GM12878 (cell line): ENCODE results near the gene PIK3R4. TPM values are rescaled to one million over a fixed set of nuclear protein-coding genes. Genes with fewer than 3 reads are reported as not detected.

Experiments
- ATF2 ChIP-seq: IDR thresholded peaks from 2 replicates; pipeline ENCODE4 v1.6.1; 2012; ENCODE audit warnings: low read length, inconsistent platforms
- ATF7 ChIP-seq: fragments of 450-650 bp; IDR thresholded peaks from 2 replicates; pipeline ENCODE4 v1.6.1; 2016; ENCODE audit warnings: low read depth, mild to moderate bottlenecking
- BCL3 ChIP-seq: IDR thresholded peaks from 2 replicates; pipeline ENCODE4 v1.6.1; 2011; ENCODE audit warnings: borderline replicate concordance, low read depth, mild to moderate bottlenecking, moderate library complexity, low read length; ENCODE audit not compliant: insufficient read depth, poor library complexity, severe bottlenecking
- CHD1 ChIP-seq: IDR thresholded peaks from 2 replicates; pipeline ENCODE4 v1.6.1; 2012; ENCODE audit warnings: low read depth, low read length, improper control_type of control experiment
- CREB1 ChIP-seq: IDR thresholded peaks from 2 replicates; pipeline ENCODE4 v1.6.1; 2012; ENCODE audit warnings: low read depth, mild to moderate bottlenecking, inconsistent platforms
- CTCF ChIP-seq, 3 experiments: IDR thresholded peaks in 2 of 3; conservative IDR thresholded peaks in 1 of 3; 2 replicates each; pipeline ENCODE4 v1.5.1; 2011; ENCODE audit warnings: low read depth in 3 of 3, low read length in 3 of 3, mild to moderate bottlenecking in 3 of 3, control low read depth in 2 of 3, moderate library complexity in 2 of 3, inconsistent platforms in 1 of 3, mixed read lengths in 1 of 3; ENCODE audit not compliant: control insufficient read depth in 2 of 3, insufficient read depth in 1 of 3; ENCODE audit errors: extremely low read depth in 1 of 3
- DPF2 ChIP-seq: fragments of 450-650 bp; IDR thresholded peaks from 2 replicates; pipeline ENCODE4 v1.6.1; 2017; ENCODE audit warnings: mild to moderate bottlenecking
- E4F1 ChIP-seq: fragments of 450-650 bp; IDR thresholded peaks from 2 replicates; pipeline ENCODE4 v1.6.1; 2018; ENCODE audit warnings: borderline replicate concordance, mild to moderate bottlenecking; ENCODE audit not compliant: partially characterized antibody
- EGR1 ChIP-seq, 2 experiments: IDR thresholded peaks; 1 replicate in 1 of 2; 2 replicates in 1 of 2; pipeline ENCODE4 v1.6.1; 2011 to 2012; ENCODE audit warnings: low read depth in 2 of 2, low read length in 2 of 2, borderline replicate concordance in 1 of 2, mild to moderate bottlenecking in 1 of 2, moderate library complexity in 1 of 2
- ELK1 ChIP-seq: IDR thresholded peaks from 2 replicates; pipeline ENCODE4 v1.6.1; 2012; ENCODE audit warnings: low read depth, low read length, improper control_type of control experiment
- GATAD2B ChIP-seq: fragments of 450-650 bp; conservative IDR thresholded peaks from 2 replicates; pipeline ENCODE4 v1.6.1; 2017; ENCODE audit warnings: low read depth, mild to moderate bottlenecking, moderate library complexity
- MLLT1 ChIP-seq: fragments of 450-650 bp; IDR thresholded peaks from 2 replicates; pipeline ENCODE4 v1.6.1; 2016; ENCODE audit warnings: mild to moderate bottlenecking
- MTA2 ChIP-seq: fragments of 450-650 bp; IDR thresholded peaks from 2 replicates; pipeline ENCODE4 v1.6.1; 2016; ENCODE audit warnings: low read depth, mild to moderate bottlenecking, moderate library complexity
- NFYA ChIP-seq: IDR thresholded peaks from 2 replicates; pipeline ENCODE4 v1.6.1; 2011; ENCODE audit warnings: low read depth, mild to moderate bottlenecking, low read length, improper control_type of control experiment, borderline replicate concordance
- PML ChIP-seq: IDR thresholded peaks from 2 replicates; pipeline ENCODE4 v1.6.1; 2012; ENCODE audit warnings: low read length, inconsistent platforms
- POLR2A ChIP-seq: IDR thresholded peaks from 2 replicates; pipeline ENCODE4 v1.6.1; 2011; ENCODE audit warnings: low read depth, mild to moderate bottlenecking, low read length
- SIN3A ChIP-seq: IDR thresholded peaks from 2 replicates; pipeline ENCODE4 v1.6.1; 2012; ENCODE audit warnings: low read depth, low read length, improper control_type of control experiment
- SREBF1 ChIP-seq: IDR thresholded peaks from 2 replicates; pipeline ENCODE4 v1.6.1; 2012; ENCODE audit warnings: mild to moderate bottlenecking, low read length
- STAT3 ChIP-seq: IDR thresholded peaks from 2 replicates; pipeline ENCODE4 v1.6.1; 2011; ENCODE audit warnings: low read depth, low read length, improper control_type of control experiment
- YY1 ChIP-seq: IDR thresholded peaks from 2 replicates; pipeline ENCODE4 v1.6.1; 2011; ENCODE audit warnings: low read depth, mild to moderate bottlenecking, low read length
- polyA plus RNA-seq, 11 experiments: library from polyadenylated mRNA; depleted of rRNA in 4 of 11; unstranded in 6 of 11; stranded (reverse) in 5 of 11; fragments of >200 nt; fragmentation: Nextera tagmentation in 4 of 11; fragmentation: Illumina TruSeq in 1 of 11; extraction: Ambion mirVana in 4 of 11; extraction: Trizol in 1 of 11; gene quantifications; 1 replicate in 1 of 11; 2 replicates in 10 of 11; pipeline versions ENCODE4 v1.2.1 to v1.2.3, GENCODE V29; 2011 to 2016; ENCODE audit warnings: inconsistent platforms in 2 of 11, missing spikeins in 2 of 11, low read depth in 1 of 11
- total RNA-seq, 4 experiments: library from RNA; depleted of rRNA in 3 of 4; stranded (reverse); fragments of >200 nt in 3 of 4; fragmentation: Illumina TruSeq in 1 of 4; extraction: Trizol in 1 of 4; gene quantifications; 2 replicates each; pipeline versions ENCODE4 v1.2.1 to v1.2.3, GENCODE V29; 2013 to 2021

The PIK3R4 gene
- total and polyA plus RNA-seq, 10 of the 15 experiments (the other 5 are each of a cell fraction or from before 2014, with no cell fraction given), result 22.6 to 50.2 (median 31.1) TPM

GRCh38 chr3:130787422-130788068 lies 40.9 kb upstream of the PIK3R4 start (continued):
- TF ChIP-seq MLLT1, result peak; percentile 72
- TF ChIP-seq ATF2, result no peak
- TF ChIP-seq EGR1 (IDR thresholded peaks at IDR 0.05; ENCODE audit: borderline replicate concordance in 1 of 2, low read depth in 2 of 2, low read length in 2 of 2), result no peak
- no peak for TF ChIP-seq SREBF1
- no peak for TF ChIP-seq PML
- TF ChIP-seq STAT3, result no peak
- TF ChIP-seq SIN3A, result no peak
- TF ChIP-seq CREB1, result no peak
- no peak for TF ChIP-seq ELK1
- TF ChIP-seq E4F1, result no peak
- no peak for TF ChIP-seq YY1
- no peak for TF ChIP-seq GATAD2B
- no peak for TF ChIP-seq NFYA
- TF ChIP-seq CTCF (IDR thresholded peaks at IDR 0.05 in 2 of 3, conservative IDR thresholded peaks at IDR 0.05 in 1 of 3; ENCODE audit: control insufficient read depth in 2 of 3, extremely low read depth in 1 of 3, insufficient read depth in 1 of 3, low read depth in 3 of 3, low read length in 3 of 3), result no peak
- no peak for TF ChIP-seq CHD1
- TF ChIP-seq POLR2A, result no peak
- no peak for TF ChIP-seq BCL3
- TF ChIP-seq DPF2, result peak; percentile 63; the same call in 1 of the 2 replicates
- peak; percentile 62 for TF ChIP-seq MTA2
- 0 out of 2 replicates have a peak, but pooled peaks have one; percentile 26 for TF ChIP-seq ATF7
